Heart left ventricle (tissue), 16 donors: Measurements from ENCODE around the gene SORCS2. TPM values are rescaled to one million over a fixed set of nuclear protein-coding genes. Genes with fewer than 3 reads are reported as not detected.

Experiments
- ATAC-seq, 4 donors: fragments of 200-7000 bp; cut with Tn5 transposase; one replicate each; pipeline ENCODE4 v1.9.1; 2020 to 2022; ENCODE audit warnings: moderate library complexity in 4 of 4, mild to moderate bottlenecking in 3 of 4, moderate number of reproducible peaks in 1 of 4
- DNase-seq, 5 donors: peaks; one replicate each; pipeline ENCODE4 v3.0.0-alpha.2; 2020
- H3K27ac ChIP-seq, 12 donors: fragments of 200-600 bp; sonication (generic) in 4 of 12; one replicate each; pipeline versions ENCODE4 v1.5.0 to v1.8.0; 2016 to 2022; ENCODE audit warnings: mild to moderate bottlenecking in 2 of 12
- H3K27me3 ChIP-seq, 9 donors: fragments of 200-600 bp; sonication (generic) in 2 of 9; one replicate each; pipeline versions ENCODE4 v1.5.1 to v1.8.0; 2016 to 2022; ENCODE audit warnings: mild to moderate bottlenecking in 3 of 9
- H3K36me3 ChIP-seq, 9 donors: fragments of 200-600 bp; sonication (generic) in 2 of 9; one replicate each; pipeline versions ENCODE4 v1.5.0 to v1.8.0; 2018 to 2022; ENCODE audit warnings: mild to moderate bottlenecking in 2 of 9
- H3K4me1 ChIP-seq, 12 donors: fragments of 200-600 bp; sonication (generic) in 4 of 12; one replicate each; pipeline versions ENCODE4 v1.5.0 to v1.8.0; 2016 to 2022; ENCODE audit warnings: mild to moderate bottlenecking in 3 of 12
- H3K4me3 ChIP-seq, 12 donors: fragments of 200-600 bp; sonication (generic) in 4 of 12; one replicate each; pipeline versions ENCODE4 v1.5.0 to v1.8.0; 2017 to 2022; ENCODE audit warnings: mild to moderate bottlenecking in 9 of 12, moderate library complexity in 4 of 12
- H3K9me3 ChIP-seq, 12 donors: fragments of 200-600 bp; sonication (generic) in 4 of 12; one replicate each; pipeline versions ENCODE4 v1.5.0 to v1.8.0; 2016 to 2022; ENCODE audit warnings: mild to moderate bottlenecking in 1 of 12
- CTCF ChIP-seq, 12 donors: fragments of 200-600 bp; sonication (generic) in 4 of 12; IDR thresholded peaks; one replicate each; pipeline versions ENCODE4 v1.5.0 to v1.8.0; 2018 to 2022; ENCODE audit warnings: antibody characterized with exemption in 12 of 12, mild to moderate bottlenecking in 5 of 12
- POLR2A ChIP-seq, 2 donors: fragments of 450-650 bp; IDR thresholded peaks; one replicate each; pipeline ENCODE4 v1.6.1; 2017; ENCODE audit warnings: antibody characterized with exemption in 2 of 2, mild to moderate bottlenecking in 2 of 2, moderate library complexity in 2 of 2
- WGBS, 4 donors: extraction: QIAGEN DNeasy Blood & Tissue Kit in 2 of 4; methylation state at CpG; one replicate each; pipeline versions ENCODE4 v1.1.5 to v1.1.7; 2013 to 2018; 5-methylcytosine and 5-hydroxymethylcytosine counted together
- intact Hi-C, 10 donors: fragments of 100-400 bp; cut with DNase I; formaldehyde crosslinking; loops; one replicate each; pipeline versions ENCODE4 v1.11.1 to v1.14.2; 2022
- polyA plus RNA-seq, 2 donors: library from polyadenylated mRNA; stranded (reverse); fragments of 200-250 nt; gene quantifications; one replicate each; pipeline ENCODE4 v1.2.3, GENCODE V29; 2013
- total RNA-seq, 9 donors: library from RNA; depleted of rRNA in 2 of 9; stranded (reverse); fragments of >200 nt in 2 of 9; fragmentation: NEBNext Ultra II Directional in 3 of 9; extraction: Animal tissue kit (Norgen Biotek cat#: 25700) in 3 of 9; gene quantifications; one replicate each; pipeline versions ENCODE4 v1.1.0 to v1.2.4, GENCODE V29; 2016 to 2023
- donor health status: ischemic (EF 13 %, LVEDD 7.1; RV severe dilation, severe dysfunction).
- donor health status: healthy with polysubstance abuse.
- donor health status: DM: no; HTN: yes; CAD: no.
- donor health status: DM: no; HTN: no; CAD: no.
- donor health status: ischemic (EF 25% LVEDD 6.9; RV normal size, moderate dysfunction).
- donor health status: ischemic (EF 25% LVEDD 5.7; RV mildly dilated, moderate dysfunction).
- donor health status: healthy.
- donor health status: DM: yes; HTN: yes; CAD: no.
- donor health status: ischemic (EF 35%, LVEDD 5.7; RV mildly dilated, moderate dysfunction).
- donor health status: nonischemic (EF 11% LVEDD 7.7; RV severe dilation, severe dysfunction).
- donor health status: DM: yes; HTN: yes; CAD: no.
- donor health status: PGD.
- donor health status: ischemic (EF 29% LVEDD 5.4; RV normal size, mild dysfunction).
- donor health status: nonischemic (EF 23%, LVEDD 6.1; RV moderate dilation, normal function).

Gene SORCS2
- total and polyA plus RNA-seq, 11 donors, result 0.28 to 5.5 (median 2.4) TPM

- H3K27me3 ChIP-seq, result no peaks in the 10 kb centered on the region
- no peak overlapping the region for H3K4me3 ChIP-seq
- H3K27ac ChIP-seq, result no peak overlapping the region
- ATAC-seq (no peak), DNase-seq (peak in 1 of 5 donors; percentile 2)
- H3K9me3 ChIP-seq, result no peaks in the 10 kb centered on the region
- WGBS, 4 donors, result 91 to 99% (median 95%) methylated on average over 6 of the region's 6 CpGs
- intact Hi-C loops, result no loop called here
- H3K36me3 ChIP-seq, result no peaks in the 10 kb centered on the region
- TF ChIP-seq POLR2A (IDR thresholded peaks at IDR 0.05) (no peak), CTCF (IDR thresholded peaks at IDR 0.05) (no peak)
- H3K4me1 ChIP-seq, result no peaks in the 10 kb centered on the region
These were observed 19.8 kb upstream of the SORCS2 start for GRCh38 chr4:7172508-7172907.

GRCh38 chr4:7172946-7173345 is 19.4 kb upstream of the SORCS2 start:
- Histone ChIP-seq H3K27ac (no peak overlapping the region), H3K27me3 (no peaks in the 10 kb centered on the region), H3K9me3 (no peaks in the 10 kb centered on the region), H3K4me1 (no peaks in the 10 kb centered on the region), H3K4me3 (no peak overlapping the region), H3K36me3 (no peaks in the 10 kb centered on the region)
- WGBS, 4 donors, result 86 to 90% (median 89%) methylated on average over 13 of the region's 13 CpGs
- peak in 1 of 5 donors; percentile 42 for DNase-seq
- intact Hi-C loops, result no loop called here
- TF ChIP-seq POLR2A (IDR thresholded peaks at IDR 0.05), result no peak
- TF ChIP-seq CTCF (IDR thresholded peaks at IDR 0.05), result no peak
- ATAC-seq, result peak in 1 of 4 donors; percentile 18

- TF ChIP-seq POLR2A (IDR thresholded peaks at IDR 0.05), result no peak
- no peak for TF ChIP-seq CTCF (IDR thresholded peaks at IDR 0.05)
- H3K27ac ChIP-seq, result no peak overlapping the region
- H3K27me3 ChIP-seq, result no peaks in the 10 kb centered on the region
- intact Hi-C loops, result no loop called here
- no peak for ATAC-seq
- WGBS, 4 donors, result 60 to 70% (median 65%) methylated on average over 9 of the region's 9 CpGs
- H3K9me3 ChIP-seq, result peaks cover 0 to 6% (median 1%) of the 10 kb centered on the region in 12 donors
- DNase-seq, result peak in 1 of 5 donors; percentile 35
- no peaks in the 10 kb centered on the region for H3K36me3 ChIP-seq
- H3K4me1 ChIP-seq, result no peaks in the 10 kb centered on the region
- H3K4me3 ChIP-seq, result no peak overlapping the region
These were observed 18.4 kb upstream of the SORCS2 start for GRCh38 chr4:7173841-7174449.

- TF ChIP-seq POLR2A (IDR thresholded peaks at IDR 0.05), result no peak
- no peak for TF ChIP-seq CTCF (IDR thresholded peaks at IDR 0.05)
- H3K27ac ChIP-seq, result no peak overlapping the region
- intact Hi-C loops, result no loop called here
- no peaks in the 10 kb centered on the region for H3K27me3 ChIP-seq
- H3K9me3 ChIP-seq, result peaks cover 0 to 17% (median 7%) of the 10 kb centered on the region in 12 donors
- H3K36me3 ChIP-seq, result no peaks in the 10 kb centered on the region
- no peaks in the 10 kb centered on the region for H3K4me1 ChIP-seq
- H3K4me3 ChIP-seq, result no peak overlapping the region
- DNase-seq (no peak), ATAC-seq (no peak)
- WGBS, 4 donors, result 85 to 95% (median 90%) methylated on average over 1 of the region's 1 CpG
These were observed 13.2 kb upstream of the SORCS2 start for GRCh38 chr4:7179158-7179557.
